A549 (cell line): ENCODE results near the gene SPP1. TPM values are rescaled to one million over a fixed set of nuclear protein-coding genes. Genes with fewer than 3 reads are reported as not detected.

Experiments
- ATAC-seq, 2 experiments: fragments of 200-7000 bp in 1 of 2; fragments of >200 bp in 1 of 2; cut with Nextera tagmentation in 1 of 2; cut with Tn5 transposase in 1 of 2; 3 replicates each; pipeline versions ENCODE4 v1.8.0 to v1.9.1; 2018 to 2020; ENCODE audit warnings: mild to moderate bottlenecking in 1 of 2, moderate library complexity in 1 of 2
- CTCF ChIA-PET: fragments of 300-600 bp; sonication (Branson Sonifier 250); formaldehyde crosslinking; extraction: SDS; loops from one replicate; lab custom pipeline; 2021; ENCODE audit warnings: antibody characterized with exemption, inconsistent platforms; lab: Yijun Ruan, JAX
- POLR2A ChIA-PET: fragments of 350-600 bp; formaldehyde crosslinking; extraction: SDS; loops from one replicate; lab custom pipeline; 2021; ENCODE audit warnings: antibody characterized with exemption, inconsistent platforms; lab: Yijun Ruan, JAX
- DNase-seq, 2 experiments: peaks; one replicate each; pipeline versions ENCODE4 v3.0.0 to v3.0.0-alpha.2; 2011 to 2016; ENCODE audit warnings: low read depth in 1 of 2, low spot score in 1 of 2
- FAIRE-seq: peaks from 2 replicates; lab custom pipeline; 2011; peaks lifted over from hg19 to GRCh38; lab: Jason Lieb, UNC
- H3K27ac ChIP-seq, 2 experiments: fragments of >200 bp; sonication (Bioruptor Twin); formaldehyde crosslinking; 3 replicates each; pipeline ENCODE4 v1.5.1; 2016 to 2017
- H3K4me1 ChIP-seq: fragments of >200 bp; sonication (Bioruptor Twin); formaldehyde crosslinking; 3 replicates; pipeline ENCODE4 v1.6.1; 2016
- H3K4me2 ChIP-seq: fragments of >200 bp; sonication (Bioruptor Twin); formaldehyde crosslinking; 3 replicates; pipeline ENCODE4 v1.6.1; 2016
- H3K4me3 ChIP-seq: fragments of >200 bp; sonication (Bioruptor Twin); formaldehyde crosslinking; 3 replicates; pipeline ENCODE4 v1.5.1; 2016
- H3K9me3 ChIP-seq: fragments of >200 bp; sonication (Bioruptor Twin); formaldehyde crosslinking; 3 replicates; pipeline ENCODE4 v1.6.1; 2016
- CBX8 ChIP-seq: fragments of 200-600 bp; sonication (generic); IDR thresholded peaks from 2 replicates; pipeline ENCODE4 v1.6.1; 2016
- CHD4 ChIP-seq: fragments of 200-600 bp; sonication (generic); IDR thresholded peaks from 2 replicates; pipeline ENCODE4 v1.6.1; 2016; ENCODE audit warnings: antibody characterized with exemption, mild to moderate bottlenecking, borderline replicate concordance
- CTCF ChIP-seq: fragments of >200 bp; sonication (Bioruptor Twin); formaldehyde crosslinking; IDR thresholded peaks from 3 replicates; pipeline ENCODE4 v1.5.1; 2016
- E2F6 ChIP-seq: IDR thresholded peaks from 2 replicates; pipeline ENCODE4 v1.6.1; 2012; ENCODE audit warnings: low read depth, borderline replicate concordance
- EHMT2 ChIP-seq: fragments of 200-600 bp; sonication (generic); IDR thresholded peaks from 2 replicates; pipeline ENCODE4 v1.6.1; 2016; ENCODE audit warnings: antibody characterized with exemption, low read depth, mild to moderate bottlenecking, moderate library complexity
- EP300 ChIP-seq, 2 experiments: fragments of >200 bp; sonication (Bioruptor Twin); formaldehyde crosslinking; IDR thresholded peaks; 2 replicates in 1 of 2; 3 replicates in 1 of 2; pipeline ENCODE4 v1.6.1; 2016 to 2017
- FOSL2 ChIP-seq, 2 experiments: fragments of 450-650 bp in 1 of 2; fragments of >200 bp in 1 of 2; sonication (Bioruptor Twin) in 1 of 2; formaldehyde crosslinking; IDR thresholded peaks; 2 replicates each; pipeline versions ENCODE4 v1.5.0 to v1.6.1; 2016 to 2020; ENCODE audit warnings: mild to moderate bottlenecking in 1 of 2, moderate library complexity in 1 of 2
- FOXS1 ChIP-seq: fragments of 250-450 bp; sonication (Bioruptor Pico); IDR thresholded peaks from 2 replicates; pipeline ENCODE4 v1.5.0; 2020; ENCODE audit warnings: mild to moderate bottlenecking, moderate library complexity
- GATA3 ChIP-seq: IDR thresholded peaks from 2 replicates; pipeline ENCODE4 v1.6.1; 2012; ENCODE audit warnings: borderline replicate concordance
- HDAC2 ChIP-seq: fragments of 200-600 bp; sonication (generic); IDR thresholded peaks from 2 replicates; pipeline ENCODE4 v1.6.1; 2016
- HOXB5 ChIP-seq: fragments of 250-450 bp; sonication (Bioruptor Pico); IDR thresholded peaks from 2 replicates; pipeline ENCODE4 v1.5.0; 2020; ENCODE audit warnings: mild to moderate bottlenecking, moderate library complexity
- KDM5A ChIP-seq: fragments of 200-600 bp; sonication (generic); IDR thresholded peaks from 2 replicates; pipeline ENCODE4 v1.6.1; 2016; ENCODE audit warnings: antibody characterized with exemption, mild to moderate bottlenecking
- MAX ChIP-seq: IDR thresholded peaks from 2 replicates; pipeline ENCODE4 v1.6.1; 2012
- MYC ChIP-seq: IDR thresholded peaks from 2 replicates; pipeline ENCODE4 v1.6.1; 2012; ENCODE audit warnings: mild to moderate bottlenecking, inconsistent platforms, low read length, improper control_type of control experiment, borderline replicate concordance
- NFE2L2 ChIP-seq: fragments of 150-350 bp; conservative IDR thresholded peaks from 2 replicates; pipeline ENCODE4 v1.6.1; 2014; ENCODE audit warnings: low read length
- NR3C1 ChIP-seq: fragments of >200 bp; sonication (Bioruptor Twin); formaldehyde crosslinking; IDR thresholded peaks from 3 replicates; pipeline ENCODE4 v1.6.1; 2017
- PBX3 ChIP-seq: IDR thresholded peaks from 2 replicates; pipeline ENCODE4 v1.6.1; 2012
- POLR2AphosphoS2 ChIP-seq: conservative IDR thresholded peaks from 2 replicates; pipeline ENCODE4 v1.6.1; 2012; ENCODE audit warnings: low read length, improper control_type of control experiment, inconsistent platforms
- SMC3 ChIP-seq: fragments of >200 bp; sonication (Bioruptor Twin); formaldehyde crosslinking; IDR thresholded peaks from 3 replicates; pipeline ENCODE4 v1.6.1; 2018; ENCODE audit warnings: inconsistent platforms
- SREBF2 ChIP-seq: fragments of 450-650 bp; IDR thresholded peaks from 2 replicates; pipeline ENCODE4 v1.6.1; 2014; ENCODE audit warnings: mild to moderate bottlenecking, moderate library complexity
- TFCP2L1 ChIP-seq: fragments of 250-450 bp; sonication (Bioruptor Pico); IDR thresholded peaks from 2 replicates; pipeline ENCODE4 v1.5.0; 2021; ENCODE audit warnings: mild to moderate bottlenecking
- USF2 ChIP-seq: fragments of 450-650 bp; IDR thresholded peaks from 2 replicates; pipeline ENCODE4 v1.6.1; 2014; ENCODE audit warnings: antibody characterized with exemption
- ZC3H11A ChIP-seq: fragments of 450-650 bp; IDR thresholded peaks from 2 replicates; pipeline ENCODE4 v1.6.1; 2014; ENCODE audit warnings: antibody characterized with exemption, mild to moderate bottlenecking
- ZFP36 ChIP-seq: fragments of 450-650 bp; IDR thresholded peaks from 2 replicates; pipeline ENCODE4 v1.6.1; 2014; ENCODE audit warnings: borderline replicate concordance; ENCODE audit not compliant: partially characterized antibody
- ZSCAN20 ChIP-seq: fragments of 250-450 bp; sonication (Bioruptor Pico); IDR thresholded peaks from 2 replicates; pipeline ENCODE4 v1.8.0; 2022; ENCODE audit warnings: mild to moderate bottlenecking, moderate library complexity
- WGBS: methylation state at CpG from one replicate; pipeline ENCODE4 v1.1.6; 2017; ENCODE audit errors: missing lambda C conversion rate; 5-methylcytosine and 5-hydroxymethylcytosine counted together
- polyA plus RNA-seq, 4 experiments: library from polyadenylated mRNA; depleted of rRNA in 3 of 4; stranded (reverse); fragments of >200 nt; fragmentation: RNase III in 1 of 4; extraction: RNeasy Plus Mini Kit Qiagen cat#74134 plus additional on column Dnase treatment in 1 of 4; gene quantifications; 2 replicates in 3 of 4; 3 replicates in 1 of 4; pipeline ENCODE4 v1.2.3, GENCODE V29; 2011 to 2017

SPP1 gene
- polyA plus RNA-seq, 2 of the 4 experiments (the other 2 are of a cell fraction) = 226 to 415 TPM

- peak in 1 of 2 experiments; percentile 49 for DNase-seq
- peak overlapping the region; percentile 49 to 67 for H3K27ac ChIP-seq
- peak overlapping the region; percentile 42; the same call in 2 of the 3 replicates for H3K4me2 ChIP-seq
- ChIA-PET POLR2A (no interaction called here), CTCF (interaction anchor here (1.2 to 3.5 kb wide), 2 partner anchors 12 to 109 kb away, joined by 6 to 15 read pairs; no protein-coding TSS in a partner anchor)
- FAIRE-seq = no peak
- H3K4me3 ChIP-seq = no peak overlapping the region
- H3K4me1 ChIP-seq = peaks cover 19% of the 10 kb centered on the region; the same call in 2 of the 3 replicates
- H3K9me3 ChIP-seq = no peaks in the 10 kb centered on the region
- TF ChIP-seq NFE2L2 (no peak), ZFP36 (no peak), CBX8 (no peak), FOSL2 (IDR thresholded peaks at IDR 0.05) (no peak), FOSL2 (CRISPR knock-in tag; IDR thresholded peaks at IDR 0.05) (peak; percentile 55; the same call in 1 of the 2 replicates), MAX (0 out of 2 replicates have a peak, but pooled peaks have one; percentile 14), POLR2AphosphoS2 (no peak), EP300 (IDR thresholded peaks at IDR 0.05) (no peak), TFCP2L1 (CRISPR knock-in tag) (no peak), SMC3 (no peak), SREBF2 (no peak), USF2 (no peak), CTCF (no peak)
- TF ChIP-seq, all 56 proteins: peak for 2
- WGBS = 5% methylated on average over 1 of the region's 1 CpG
- ATAC-seq = peak; percentile 74 to 79; a peak in 5 of 6 replicates
Measured at GRCh38 chr4:87961993-87962392, 13.5 kb upstream of the SPP1 start.

- no peak overlapping the region for H3K4me3 ChIP-seq
- peaks cover 19% of the 10 kb centered on the region; the same call in 2 of the 3 replicates for H3K4me1 ChIP-seq
- ChIA-PET CTCF (interaction anchor here (0.8 to 3.5 kb wide), 6 partner anchors 10 to 418 kb away, joined by 3 to 15 read pairs (median 4); no protein-coding TSS in a partner anchor), POLR2A (no interaction called here)
- DNase-seq (no peak), FAIRE-seq (no peak), ATAC-seq (no peak)
- H3K4me2 ChIP-seq = peak overlapping the region; percentile 42; the same call in 2 of the 3 replicates
- WGBS = 90% methylated on average over 5 of the region's 5 CpGs
- no peak for TF ChIP-seq MAX
- no peak for TF ChIP-seq FOXS1 (CRISPR knock-in tag)
- no peak for TF ChIP-seq CBX8
- no peak for TF ChIP-seq EHMT2
- no peak for TF ChIP-seq MYC
- TF ChIP-seq ZSCAN20 (CRISPR knock-in tag) = no peak
- TF ChIP-seq CHD4 = no peak
- no peak for TF ChIP-seq GATA3
- no peak for TF ChIP-seq NR3C1
- no peak for TF ChIP-seq HDAC2
- TF ChIP-seq ZFP36 = no peak
- TF ChIP-seq ZC3H11A = no peak
- TF ChIP-seq SREBF2 = no peak
- no peak for TF ChIP-seq HOXB5 (CRISPR knock-in tag)
- no peak for TF ChIP-seq TFCP2L1 (CRISPR knock-in tag)
- no peak for TF ChIP-seq CTCF
- no peak for TF ChIP-seq KDM5A
- no peak for TF ChIP-seq PBX3
- no peak for TF ChIP-seq E2F6
- H3K9me3 ChIP-seq = no peaks in the 10 kb centered on the region
- H3K27ac ChIP-seq = peak overlapping the region; percentile 49 to 67; a peak in 5 of 6 replicates
Measured at GRCh38 chr4:87962398-87963146, 12.9 kb upstream of the SPP1 start.
